ENCODE measurements around the gene KRTAP25-1.

Gene KRTAP25-1

DNA sequence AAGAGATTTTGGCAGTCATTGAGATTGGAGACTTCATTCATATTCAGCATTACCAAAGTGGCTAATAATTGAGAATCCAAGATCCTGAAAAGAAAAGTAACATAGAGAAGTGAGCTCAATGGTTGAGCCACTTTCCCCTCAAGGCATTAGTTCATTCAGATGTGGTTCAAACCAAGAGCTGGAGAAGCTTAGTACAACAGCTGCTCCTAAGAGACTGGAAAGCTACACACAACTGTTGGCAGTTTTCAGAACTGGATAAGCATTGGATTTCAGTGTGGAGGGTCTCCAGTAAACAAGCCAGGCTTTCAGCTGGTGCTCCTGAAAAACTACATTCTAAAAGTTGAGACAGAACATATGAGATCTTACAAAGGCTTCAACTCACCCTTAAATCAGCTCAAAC lies 44.3 kb downstream of the KRTAP25-1 start:
- DNase-seq: no peak

- DNase-seq: no peak
These were observed 45.6 kb downstream of the KRTAP25-1 start for GRCh38 chr21:30243691-30244090.

- DNase-seq: no peak
These were observed 48.7 kb downstream of the KRTAP25-1 start for GRCh38 chr21:30240661-30241060.

All from suppressor macrophage treated with lipopolysaccharide for 4 hours (primary cell).